Motor neuron (in vitro differentiated cells): ENCODE measurements around the gene CRHR2. TPM values are rescaled to one million over a fixed set of nuclear protein-coding genes. Genes with fewer than 3 reads are reported as not detected.
"Not testable (repeated sequence)": the region's sequence is repeated elsewhere in the genome, so short reads cannot be mapped to it uniquely, and the experiment has no call there.

Experiments
- ATAC-seq, 8 experiments: fragments of 200-7000 bp; cut with Tn5 transposase; replicated peaks in 6 of 8; 2 replicates each; pipeline ENCODE4 v1.8.0; 2021; ENCODE audit warnings: mild to moderate bottlenecking in 8 of 8, moderate library complexity in 8 of 8
- H3K27ac ChIP-seq, 2 donors: fragments of 250-450 bp; sonication (Bioruptor Pico); 2 replicates each; pipeline ENCODE4 v1.9.0; 2021; ENCODE audit warnings: antibody characterized with exemption in 2 of 2, mild to moderate bottlenecking in 2 of 2, moderate library complexity in 1 of 2
- H3K4me1 ChIP-seq, 2 donors: fragments of 250-450 bp; sonication (Bioruptor Pico); replicated peaks in 1 of 2; 2 replicates each; pipeline ENCODE4 v1.6.1; 2021; ENCODE audit warnings: antibody characterized with exemption in 2 of 2, mild to moderate bottlenecking in 2 of 2, moderate library complexity in 1 of 2
- H3K4me3 ChIP-seq, 5 donors: fragments of 250-450 bp; sonication (Bioruptor Pico); 2 replicates each; pipeline ENCODE4 v1.9.0; 2021; ENCODE audit warnings: antibody characterized with exemption in 5 of 5, mild to moderate bottlenecking in 5 of 5, moderate library complexity in 4 of 5
- WGBS, 10 experiments: fragments of 450-650 bp; shearing (Covaris generic); methylation state at CpG; one replicate each; pipeline ENCODE4 v1.0.0; 2022; 5-methylcytosine and 5-hydroxymethylcytosine counted together
- in situ Hi-C, 9 experiments: fragments of 400-800 bp; cut with MboI; loops; one replicate each; pipeline ENCODE4 v1.15.0; 2021; ENCODE audit warnings: low sequenced_read_pairs in 9 of 9, low pct_unique_long_range_greater_than_20kb in 2 of 9; ENCODE audit not compliant: unreplicated experiment in 9 of 9
- total RNA-seq, 8 experiments: library from RNA; unstranded; fragments of 300-600 nt; gene quantifications; 2 replicates each; pipeline versions ENCODE4 v1.2.3 to v1.2.4, GENCODE V29; 2022

Gene CRHR2
- total RNA-seq, 8 experiments from 2014 or later, result 0.22 to 1.2 (median 0.60) TPM; not detected in 1

GRCh38 chr7:30721211-30721610 lies 39.0 kb upstream of the CRHR2 start:
- in situ Hi-C loops, result loop anchor here in 1 of 9 experiments (10.0 kb wide), 1 partner anchor 46 kb away; no protein-coding TSS in a partner anchor

GRCh38 chr7:30719434-30719833 lies 37.2 kb upstream of the CRHR2 start:
- H3K4me3 ChIP-seq, in situ Hi-C loops, ATAC-seq, H3K27ac ChIP-seq, H3K4me1 ChIP-seq: not testable (repeated sequence)
- WGBS, 10 experiments, result 8 to 100% (median 71%) methylated on average over 1 to 2 of the region's 2 CpGs; no CpG with 5 or more reads in 2 of the 10 experiments

More at GRCh38 chr7:30721211-30721610, 39.0 kb upstream of the CRHR2 start:
- Histone ChIP-seq H3K27ac (no peak overlapping the region), H3K4me1 (peaks cover 10% of the 10 kb centered on the region in 2 donors), H3K4me3 (no peak overlapping the region)
- no peak for ATAC-seq
- WGBS, 10 experiments, result 14 to 100% (median 100%) methylated on average over 1 of the region's 1 CpG; no CpG with 5 or more reads in 6 of the 10 experiments

- Histone ChIP-seq H3K4me3 (no peak overlapping the region), H3K4me1 (no peaks in the 10 kb centered on the region), H3K27ac (no peak overlapping the region)
- ATAC-seq, result no peak
- in situ Hi-C loops, result no loop called here
- WGBS, 10 experiments, result 36 to 100% (median 69%) methylated on average over 1 to 2 of the region's 2 CpGs; no CpG with 5 or more reads in 5 of the 10 experiments
These were observed 34.9 kb upstream of the CRHR2 start for GRCh38 chr7:30717181-30717580.

- ATAC-seq, result peak in 3 of 8 experiments; percentile 28 to 53 (median 47)
- 38 to 100% (median 85%) methylated on average over 1 of the region's 1 CpG; no CpG with 5 or more reads in 2 of the 10 experiments for WGBS, 10 experiments
- no peak overlapping the region for H3K4me3 ChIP-seq
- no peak overlapping the region for H3K27ac ChIP-seq
- in situ Hi-C loops, result no loop called here
- H3K4me1 ChIP-seq, result peaks cover 10 to 12% of the 10 kb centered on the region in 2 donors
These were observed 31.9 kb upstream of the CRHR2 start for GRCh38 chr7:30714129-30714528.

- Histone ChIP-seq H3K27ac (no peak overlapping the region), H3K4me1 (peaks cover 12 to 15% of the 10 kb centered on the region in 2 donors), H3K4me3 (no peak overlapping the region)
- WGBS, 10 experiments, result 69 to 85% (median 74%) methylated on average over 3 to 4 of the region's 6 CpGs; no CpG with 5 or more reads in 6 of the 10 experiments
- ATAC-seq, result no peak
- in situ Hi-C loops, result no loop called here
These were observed 31.1 kb upstream of the CRHR2 start for GRCh38 chr7:30713392-30713791.

GRCh38 chr7:30710669-30711068 lies 28.4 kb upstream of the CRHR2 start:
- Histone ChIP-seq H3K27ac (no peak overlapping the region), H3K4me1 (peaks cover 12 to 20% of the 10 kb centered on the region in 2 donors), H3K4me3 (no peak overlapping the region)
- WGBS, 10 experiments, result 40 to 100% (median 90%) methylated on average over 1 to 3 of the region's 4 CpGs; no CpG with 5 or more reads in 2 of the 10 experiments
- no peak for ATAC-seq
- in situ Hi-C loops, result no loop called here

GRCh38 chr7:30709549-30709948 lies 27.3 kb upstream of the CRHR2 start:
- no peak overlapping the region for H3K4me3 ChIP-seq
- H3K27ac ChIP-seq, result no peak overlapping the region
- 40 to 100% (median 67%) methylated on average over 1 to 6 of the region's 6 CpGs; no CpG with 5 or more reads in 3 of the 10 experiments for WGBS, 10 experiments
- in situ Hi-C loops, result no loop called here
- peak in 4 of 8 experiments; percentile 21 to 53 (median 39) for ATAC-seq
- H3K4me1 ChIP-seq, result peaks cover 12 to 20% of the 10 kb centered on the region in 2 donors

- in situ Hi-C loops, result no loop called here
These were observed 26.7 kb upstream of the CRHR2 start for GRCh38 chr7:30708983-30709382.

GRCh38 chr7:30708412-30708811 lies 26.2 kb upstream of the CRHR2 start:
- Histone ChIP-seq H3K4me1 (peaks cover 12 to 20% of the 10 kb centered on the region in 2 donors), H3K4me3 (no peak overlapping the region), H3K27ac (peak overlapping the region in 1 of 2 donors; percentile 44)
- no peak for ATAC-seq
- in situ Hi-C loops, result no loop called here
- WGBS, 10 experiments, result 60 to 100% (median 88%) methylated on average over 1 to 4 of the region's 4 CpGs; no CpG with 5 or more reads in 3 of the 10 experiments

More at GRCh38 chr7:30708983-30709382, 26.7 kb upstream of the CRHR2 start:
- peak in 7 of 8 experiments; percentile 11 to 88 (median 36) for ATAC-seq
- Histone ChIP-seq H3K27ac (peak overlapping the region in 1 of 2 donors; percentile 44), H3K4me1 (peaks cover 12 to 20% of the 10 kb centered on the region in 2 donors), H3K4me3 (no peak overlapping the region)
- 0 to 100% (median 80%) methylated on average over 1 to 2 of the region's 3 CpGs; no CpG with 5 or more reads in 3 of the 10 experiments for WGBS, 10 experiments

- WGBS, 10 experiments, result 26 to 100% (median 65%) methylated on average over 1 to 10 of the region's 16 CpGs; no CpG with 5 or more reads in 2 of the 10 experiments
- in situ Hi-C loops, result no loop called here
- no peak overlapping the region for H3K27ac ChIP-seq
These were observed 25.4 kb upstream of the CRHR2 start for GRCh38 chr7:30707391-30708357.

GRCh38 chr7:30706908-30707307 lies 24.7 kb upstream of the CRHR2 start:
- no peak overlapping the region for H3K27ac ChIP-seq
- in situ Hi-C loops, result no loop called here
- no peak overlapping the region for H3K4me3 ChIP-seq
- ATAC-seq, result peak in 3 of 8 experiments; percentile 51 to 64 (median 54)
- 11 to 90% methylated on average over 2 to 3 of the region's 6 CpGs; no CpG with 5 or more reads in 8 of the 10 experiments for WGBS, 10 experiments
- H3K4me1 ChIP-seq, result peaks cover 12 to 20% of the 10 kb centered on the region in 2 donors

More at GRCh38 chr7:30707391-30708357, 25.4 kb upstream of the CRHR2 start:
- H3K4me1 ChIP-seq, result peaks cover 12 to 20% of the 10 kb centered on the region in 2 donors
- no peak overlapping the region for H3K4me3 ChIP-seq
- peak in 5 of 8 experiments; percentile 14 to 68 (median 53) for ATAC-seq

- no peak for ATAC-seq
- no peak overlapping the region for H3K4me3 ChIP-seq
- peaks cover 12 to 20% of the 10 kb centered on the region in 2 donors for H3K4me1 ChIP-seq
- WGBS, 10 experiments, result 21 to 100% (median 82%) methylated on average over 1 to 4 of the region's 6 CpGs; no CpG with 5 or more reads in 4 of the 10 experiments
- in situ Hi-C loops, result no loop called here
- no peak overlapping the region for H3K27ac ChIP-seq
These were observed 24.1 kb upstream of the CRHR2 start for GRCh38 chr7:30706316-30706715.

- Histone ChIP-seq H3K4me1 (peaks cover 12 to 20% of the 10 kb centered on the region in 2 donors), H3K4me3 (no peak overlapping the region), H3K27ac (no peak overlapping the region)
- in situ Hi-C loops, result no loop called here
- ATAC-seq, result no peak
- WGBS, 10 experiments, result 57 to 95% (median 87%) methylated on average over 2 to 8 of the region's 13 CpGs; no CpG with 5 or more reads in 4 of the 10 experiments
These were observed 23.3 kb upstream of the CRHR2 start for GRCh38 chr7:30705596-30705995.
